OCI-LY1 (cell line): ENCODE measurements around the gene BPIFB3.

ENCODE experiments used
- H2AFZ ChIP-seq: fragments of 200-600 bp; sonication (generic), shearing (Covaris generic); 2 replicates; pipeline ENCODE4 v1.6.0; 2014; ENCODE audit warnings: antibody characterized with exemption, mild to moderate bottlenecking, low read length
- H3F3A ChIP-seq: fragments of 200-600 bp; sonication (generic), shearing (Covaris generic); 2 replicates; pipeline ENCODE4 v1.6.0; 2014; ENCODE audit warnings: mild to moderate bottlenecking, antibody characterized with exemption, low read length, moderate library complexity; ENCODE audit not compliant: insufficient read depth
- H3K27ac ChIP-seq: fragments of 200-600 bp; sonication (generic); 2 replicates; pipeline ENCODE4 v1.5.1; 2014; ENCODE audit warnings: low read length, mixed run types, mild to moderate bottlenecking, low read depth; ENCODE audit not compliant: poor library complexity, severe bottlenecking
- H3K27me3 ChIP-seq: fragments of 200-600 bp; sonication (generic); 2 replicates; pipeline ENCODE4 v1.6.0; 2014; ENCODE audit warnings: antibody characterized with exemption, mild to moderate bottlenecking, low read length, moderate library complexity; ENCODE audit not compliant: insufficient read depth
- H3K36me3 ChIP-seq: fragments of 200-600 bp; sonication (generic); 2 replicates; pipeline ENCODE4 v1.6.1; 2014; ENCODE audit warnings: mild to moderate bottlenecking, antibody characterized with exemption, low read length, moderate library complexity, mixed read lengths; ENCODE audit not compliant: insufficient read depth
- H3K4me1 ChIP-seq: fragments of 200-600 bp; sonication (generic); 2 replicates; pipeline ENCODE4 v1.5.1; 2014; ENCODE audit warnings: mild to moderate bottlenecking, low read length, moderate library complexity; ENCODE audit not compliant: insufficient read depth, severe bottlenecking
- H3K4me2 ChIP-seq: fragments of 200-600 bp; sonication (generic), shearing (Covaris generic); 2 replicates; pipeline ENCODE4 v1.6.1; 2014; ENCODE audit warnings: low read length
- H3K4me3 ChIP-seq: fragments of 200-600 bp; sonication (generic); 2 replicates; pipeline ENCODE4 v1.5.1; 2014; ENCODE audit warnings: low read length, low read depth, mild to moderate bottlenecking, mixed read lengths; ENCODE audit not compliant: poor library complexity, severe bottlenecking
- H3K79me2 ChIP-seq: fragments of 200-600 bp; shearing (Covaris generic); 2 replicates; pipeline ENCODE4 v1.6.1; 2016; ENCODE audit warnings: mixed run types, low read length, mixed read lengths; ENCODE audit not compliant: insufficient read depth
- H3K9ac ChIP-seq: fragments of 200-600 bp; sonication (generic), shearing (Covaris generic); 2 replicates; pipeline ENCODE4 v1.6.1; 2014; ENCODE audit warnings: mild to moderate bottlenecking, low read length, mixed read lengths
- H3K9me2 ChIP-seq: fragments of 200-600 bp; sonication (generic), shearing (Covaris generic); 2 replicates; pipeline ENCODE4 v1.6.1; 2014; ENCODE audit warnings: low read depth, mild to moderate bottlenecking, low read length, mixed read lengths
- H3K9me3 ChIP-seq: fragments of 200-600 bp; shearing (Covaris generic); 2 replicates; pipeline ENCODE4 v1.6.1; 2014; ENCODE audit warnings: low read length, mixed read lengths
- H4K20me1 ChIP-seq: fragments of 200-600 bp; sonication (generic), shearing (Covaris generic); 2 replicates; pipeline ENCODE4 v1.6.0; 2016; ENCODE audit warnings: mild to moderate bottlenecking, low read length; ENCODE audit not compliant: insufficient read depth
- EZH2 ChIP-seq: fragments of 200-600 bp; sonication (generic), shearing (Covaris generic); IDR thresholded peaks from 2 replicates; pipeline ENCODE4 v1.8.0; 2017; ENCODE audit warnings: borderline replicate concordance, mixed run types, mild to moderate bottlenecking, antibody characterized with exemption, low read length, moderate library complexity, mixed read lengths
- TF ChIP-seq, protein P1 (sequence below): fragments of 200-600 bp; sonication (generic), shearing (Covaris generic); IDR thresholded peaks from 2 replicates; pipeline ENCODE4 v1.5.1; 2017; ENCODE audit warnings: mild to moderate bottlenecking, antibody characterized with exemption, low read length, moderate library complexity, mixed read lengths

BPIFB3 gene

DNA sequence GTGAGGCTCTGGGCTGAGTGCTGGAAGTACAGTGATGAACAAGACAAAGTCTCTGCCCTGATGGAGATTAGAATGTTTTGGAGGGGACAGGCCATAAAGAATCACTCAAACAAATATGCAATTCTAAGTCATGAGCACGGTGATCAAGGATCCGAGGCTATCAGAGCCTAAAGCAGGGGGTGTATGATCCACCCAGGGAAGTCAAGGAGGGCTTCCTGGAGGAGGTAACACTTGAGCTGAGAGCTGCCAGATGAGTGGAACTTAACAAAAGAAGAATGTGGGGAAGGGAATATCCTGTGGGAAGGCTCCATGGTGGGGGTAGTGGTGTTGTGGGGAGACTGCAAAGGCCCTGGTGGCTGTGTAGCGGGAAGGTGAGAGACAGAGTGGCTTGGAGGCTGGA, 38.0 kb downstream of the BPIFB3 start:
- Histone ChIP-seq H3K27ac (no peak overlapping the region), H3K27me3 (0 out of 2 replicates have a peak, but pooled peaks cover 3% of the 10 kb centered on the region), H3K4me3 (no peak overlapping the region), H3K9me2 (no peaks in the 10 kb centered on the region), H3F3A (no peaks in the 10 kb centered on the region), H3K4me2 (no peak overlapping the region), H3K79me2 (no peaks in the 10 kb centered on the region), H3K9ac (no peak overlapping the region), H2AFZ (no peak overlapping the region), H3K36me3 (no peaks in the 10 kb centered on the region), H4K20me1 (no peaks in the 10 kb centered on the region), H3K9me3 (no peaks in the 10 kb centered on the region), H3K4me1 (no peaks in the 10 kb centered on the region)
- no peak for TF ChIP-seq EZH2
- TF ChIP-seq, protein P1, sequence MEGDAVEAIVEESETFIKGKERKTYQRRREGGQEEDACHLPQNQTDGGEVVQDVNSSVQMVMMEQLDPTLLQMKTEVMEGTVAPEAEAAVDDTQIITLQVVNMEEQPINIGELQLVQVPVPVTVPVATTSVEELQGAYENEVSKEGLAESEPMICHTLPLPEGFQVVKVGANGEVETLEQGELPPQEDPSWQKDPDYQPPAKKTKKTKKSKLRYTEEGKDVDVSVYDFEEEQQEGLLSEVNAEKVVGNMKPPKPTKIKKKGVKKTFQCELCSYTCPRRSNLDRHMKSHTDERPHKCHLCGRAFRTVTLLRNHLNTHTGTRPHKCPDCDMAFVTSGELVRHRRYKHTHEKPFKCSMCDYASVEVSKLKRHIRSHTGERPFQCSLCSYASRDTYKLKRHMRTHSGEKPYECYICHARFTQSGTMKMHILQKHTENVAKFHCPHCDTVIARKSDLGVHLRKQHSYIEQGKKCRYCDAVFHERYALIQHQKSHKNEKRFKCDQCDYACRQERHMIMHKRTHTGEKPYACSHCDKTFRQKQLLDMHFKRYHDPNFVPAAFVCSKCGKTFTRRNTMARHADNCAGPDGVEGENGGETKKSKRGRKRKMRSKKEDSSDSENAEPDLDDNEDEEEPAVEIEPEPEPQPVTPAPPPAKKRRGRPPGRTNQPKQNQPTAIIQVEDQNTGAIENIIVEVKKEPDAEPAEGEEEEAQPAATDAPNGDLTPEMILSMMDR, result no peak

DNA sequence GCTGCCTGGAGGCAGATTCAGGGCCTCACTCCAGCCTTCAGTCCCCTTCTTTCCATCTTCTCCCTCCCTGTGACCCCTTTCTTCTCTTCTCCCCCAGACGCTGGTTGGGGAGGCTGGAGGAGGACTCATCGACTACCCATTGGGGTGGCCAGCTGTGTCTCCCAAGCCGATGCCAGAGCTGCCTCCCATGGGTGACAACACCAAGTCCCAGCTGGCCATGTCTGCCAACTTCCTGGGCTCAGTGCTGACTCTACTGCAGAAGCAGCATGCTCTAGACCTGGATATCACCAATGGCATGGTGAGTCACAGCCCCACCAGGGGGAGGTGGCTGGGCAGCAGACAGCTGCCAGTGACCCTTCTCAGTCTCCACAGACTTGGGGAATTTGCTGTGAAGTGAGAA, 38.7 kb downstream of the BPIFB3 start:
- H3K9me2 ChIP-seq, result no peaks in the 10 kb centered on the region
- H3K4me1 ChIP-seq, result no peaks in the 10 kb centered on the region
- H3K79me2 ChIP-seq, result no peaks in the 10 kb centered on the region
- H2AFZ ChIP-seq, result no peak overlapping the region
- no peak overlapping the region for H3K9ac ChIP-seq
- H3K9me3 ChIP-seq, result no peaks in the 10 kb centered on the region
- H3K36me3 ChIP-seq, result no peaks in the 10 kb centered on the region
- H3K27ac ChIP-seq, result no peak overlapping the region
- no peak overlapping the region for H3K4me2 ChIP-seq
- no peaks in the 10 kb centered on the region for H4K20me1 ChIP-seq
- no peaks in the 10 kb centered on the region for H3F3A ChIP-seq
- no peak overlapping the region for H3K4me3 ChIP-seq
- 0 out of 2 replicates have a peak, but pooled peaks cover 3% of the 10 kb centered on the region for H3K27me3 ChIP-seq
- TF ChIP-seq, protein P1, result no peak
- TF ChIP-seq EZH2, result no peak

DNA sequence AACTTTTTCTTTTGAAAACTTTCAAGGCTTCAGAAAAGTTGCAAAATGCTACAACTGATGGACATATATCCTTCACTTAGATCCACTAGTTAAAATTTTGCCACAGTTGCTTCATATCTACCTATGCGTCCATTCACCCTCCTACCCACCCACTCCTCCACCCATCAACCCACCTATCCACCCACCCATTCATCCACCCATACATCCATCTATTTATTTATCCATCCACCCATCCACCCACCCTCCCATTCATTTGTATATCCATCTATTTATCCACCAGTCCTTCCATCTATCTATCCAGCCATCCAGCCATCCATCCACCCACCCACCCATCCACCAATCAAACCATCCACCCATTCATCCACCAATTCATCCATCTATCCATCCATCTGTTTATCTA, 39.4 kb downstream of the BPIFB3 start:
- Histone ChIP-seq H3K27ac (no peak overlapping the region), H3K36me3 (no peaks in the 10 kb centered on the region), H3K4me2 (no peak overlapping the region), H3K79me2 (no peaks in the 10 kb centered on the region), H3F3A (no peaks in the 10 kb centered on the region), H3K9me2 (no peaks in the 10 kb centered on the region), H3K9ac (no peak overlapping the region), H4K20me1 (no peaks in the 10 kb centered on the region), H2AFZ (no peak overlapping the region), H3K9me3 (no peaks in the 10 kb centered on the region), H3K27me3 (0 out of 2 replicates have a peak, but pooled peaks cover 3% of the 10 kb centered on the region), H3K4me3 (no peak overlapping the region), H3K4me1 (no peaks in the 10 kb centered on the region)
- TF ChIP-seq, protein P1, result no peak
- TF ChIP-seq EZH2, result no peak
